HEK293 (cell line): ENCODE measurements around the gene B4GALT7.

Source experiments
- RBAK ChIP-seq: fragments of 450-650 bp; formaldehyde crosslinking; IDR thresholded peaks from 2 replicates; pipeline ENCODE4 v1.5.1; 2016; ENCODE audit warnings: missing biosample characterization, missing genetic modification characterization
- TF ChIP-seq, protein P1 (sequence below): fragments of 450-650 bp; formaldehyde crosslinking; IDR thresholded peaks from 2 replicates; pipeline ENCODE4 v1.5.1; 2016; ENCODE audit warnings: missing biosample characterization, missing genetic modification characterization

DNA sequence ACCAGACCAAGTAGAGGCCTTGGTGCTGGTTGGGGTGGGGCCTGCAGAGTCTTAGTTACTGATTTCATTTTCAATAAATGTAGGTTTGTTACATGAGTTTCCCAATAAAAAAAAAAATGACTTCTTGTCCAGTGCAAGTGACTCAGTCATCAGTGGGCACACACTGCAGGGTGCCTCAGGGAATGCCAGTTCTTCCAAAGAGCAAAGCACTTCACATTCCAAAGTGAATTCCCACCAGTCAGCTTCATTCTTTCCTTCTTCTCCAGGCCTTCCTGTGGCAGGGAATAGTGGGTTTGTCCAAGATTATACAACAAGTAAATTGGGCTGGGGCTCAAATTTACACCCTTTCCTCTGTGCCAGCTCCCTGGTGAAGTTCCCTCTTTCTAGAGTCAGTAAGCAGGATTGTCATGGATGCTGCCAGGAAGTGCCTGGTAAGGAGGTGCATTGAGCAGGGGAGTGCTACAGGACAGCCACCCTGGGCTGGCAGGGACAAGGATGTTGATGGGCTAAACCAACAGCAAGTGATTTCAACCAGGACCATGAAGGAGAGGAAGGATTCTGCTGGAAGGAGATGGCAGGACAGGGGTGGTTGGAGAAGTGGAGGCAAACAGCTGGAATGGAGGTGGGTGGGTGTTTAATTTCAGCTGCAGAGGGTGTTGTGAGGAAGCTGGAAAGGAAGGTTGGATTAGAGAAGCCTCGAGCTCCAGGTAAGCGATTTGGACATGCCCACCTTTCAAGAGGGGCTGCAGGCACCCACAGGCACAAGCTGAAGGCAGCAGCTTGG is 3.7 kb upstream of the B4GALT7 start:
- TF ChIP-seq, protein P1, sequence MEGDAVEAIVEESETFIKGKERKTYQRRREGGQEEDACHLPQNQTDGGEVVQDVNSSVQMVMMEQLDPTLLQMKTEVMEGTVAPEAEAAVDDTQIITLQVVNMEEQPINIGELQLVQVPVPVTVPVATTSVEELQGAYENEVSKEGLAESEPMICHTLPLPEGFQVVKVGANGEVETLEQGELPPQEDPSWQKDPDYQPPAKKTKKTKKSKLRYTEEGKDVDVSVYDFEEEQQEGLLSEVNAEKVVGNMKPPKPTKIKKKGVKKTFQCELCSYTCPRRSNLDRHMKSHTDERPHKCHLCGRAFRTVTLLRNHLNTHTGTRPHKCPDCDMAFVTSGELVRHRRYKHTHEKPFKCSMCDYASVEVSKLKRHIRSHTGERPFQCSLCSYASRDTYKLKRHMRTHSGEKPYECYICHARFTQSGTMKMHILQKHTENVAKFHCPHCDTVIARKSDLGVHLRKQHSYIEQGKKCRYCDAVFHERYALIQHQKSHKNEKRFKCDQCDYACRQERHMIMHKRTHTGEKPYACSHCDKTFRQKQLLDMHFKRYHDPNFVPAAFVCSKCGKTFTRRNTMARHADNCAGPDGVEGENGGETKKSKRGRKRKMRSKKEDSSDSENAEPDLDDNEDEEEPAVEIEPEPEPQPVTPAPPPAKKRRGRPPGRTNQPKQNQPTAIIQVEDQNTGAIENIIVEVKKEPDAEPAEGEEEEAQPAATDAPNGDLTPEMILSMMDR: no peak
- no peak for TF ChIP-seq RBAK (tag by site-specific recombination)
